Measurements from ENCODE around the gene FRMD5.
"Not testable (repeated sequence)": the region's sequence is repeated elsewhere in the genome, so short reads cannot be mapped to it uniquely, and the experiment has no call there.

The FRMD5 gene

GRCh38 chr15:43887901-43888300 is 307.2 kb downstream of the FRMD5 start:
- DNase-seq (ENCODE audit: low spot score): no peak

GRCh38 chr15:43886558-43886957 is 308.5 kb downstream of the FRMD5 start:
- no peak for DNase-seq (ENCODE audit: low spot score)

GRCh38 chr15:43883571-43883970 is 311.5 kb downstream of the FRMD5 start:
- DNase-seq (ENCODE audit: low spot score): no peak

GRCh38 chr15:43881944-43882343 is 313.1 kb downstream of the FRMD5 start:
- DNase-seq (ENCODE audit: low spot score): no peak

- DNase-seq (ENCODE audit: low spot score): no peak
These were observed 313.8 kb downstream of the FRMD5 start for GRCh38 chr15:43881245-43881644.

- DNase-seq (ENCODE audit: low spot score): no peak
These were observed 314.5 kb downstream of the FRMD5 start for GRCh38 chr15:43880406-43881194.

GRCh38 chr15:43879386-43880355 is 315.4 kb downstream of the FRMD5 start:
- no peak for DNase-seq (ENCODE audit: low spot score)

- no peak for DNase-seq (ENCODE audit: low spot score)
These were observed 316.6 kb downstream of the FRMD5 start for GRCh38 chr15:43878446-43878845.

GRCh38 chr15:43877371-43877770 is 317.7 kb downstream of the FRMD5 start:
- no peak for DNase-seq (ENCODE audit: low spot score)

- DNase-seq (ENCODE audit: low spot score): no peak
These were observed 318.2 kb downstream of the FRMD5 start for GRCh38 chr15:43876872-43877271.

GRCh38 chr15:43873651-43874050 is 321.4 kb downstream of the FRMD5 start:
- no peak for DNase-seq (ENCODE audit: low spot score)

- DNase-seq (ENCODE audit: low spot score): no peak
These were observed 322.6 kb downstream of the FRMD5 start for GRCh38 chr15:43872416-43873020.

- no peak for DNase-seq (ENCODE audit: low spot score)
These were observed 323.2 kb downstream of the FRMD5 start for GRCh38 chr15:43871835-43872234.

- DNase-seq (ENCODE audit: low spot score): no peak
These were observed 326.7 kb downstream of the FRMD5 start for GRCh38 chr15:43868406-43868805.

- DNase-seq (ENCODE audit: low spot score): no peak
These were observed 328.0 kb downstream of the FRMD5 start for GRCh38 chr15:43867096-43867495.

GRCh38 chr15:43866636-43867035 is 328.4 kb downstream of the FRMD5 start:
- not testable (repeated sequence) for DNase-seq (ENCODE audit: low spot score)

GRCh38 chr15:43859546-43859945 is 335.5 kb downstream of the FRMD5 start:
- DNase-seq (ENCODE audit: low spot score): no peak

GRCh38 chr15:43854801-43855200 is 340.3 kb downstream of the FRMD5 start:
- DNase-seq (ENCODE audit: low spot score): no peak

GRCh38 chr15:43852607-43853006 is 342.5 kb downstream of the FRMD5 start:
- no peak for DNase-seq (ENCODE audit: low spot score)

- DNase-seq (ENCODE audit: low spot score): no peak
These were observed 343.8 kb downstream of the FRMD5 start for GRCh38 chr15:43851251-43851650.

- DNase-seq (ENCODE audit: low spot score): no peak
These were observed 349.6 kb downstream of the FRMD5 start for GRCh38 chr15:43845421-43845820.

GRCh38 chr15:43832485-43832884 is 362.6 kb downstream of the FRMD5 start:
- not testable (repeated sequence) for DNase-seq (ENCODE audit: low spot score)

Measured in CD4-positive, alpha-beta T cell treated with Interleukin-6 at 100 ng/mL for 8 hours (primary cell).